H1 (cell line): ENCODE data around the gene GHRHR. TPM values are rescaled to one million over a fixed set of nuclear protein-coding genes. Genes with fewer than 3 reads are reported as not detected.

ENCODE experiments used
- CTCF ChIA-PET: fragments of 300-600 bp; sonication (Branson Sonifier 250); formaldehyde crosslinking; loops from one replicate; lab custom pipeline; 2021; ENCODE audit not compliant: partially characterized antibody; lab: Charles Lee
- POLR2A ChIA-PET: fragments of 300-600 bp; sonication (Branson Sonifier 250); formaldehyde crosslinking; loops from one replicate; lab custom pipeline; 2021; ENCODE audit warnings: inconsistent platforms; ENCODE audit not compliant: partially characterized antibody; lab: Charles Lee
- DNase-seq, 2 experiments: peaks; one replicate each; pipeline versions ENCODE4 v3.0.0 to v3.0.0-alpha.2; 2010 to 2022; ENCODE audit warnings: low spot score in 2 of 2, low read depth in 1 of 2, mixed read lengths in 1 of 2
- FAIRE-seq: peaks from 2 replicates; lab custom pipeline; 2011; peaks lifted over from hg19 to GRCh38; lab: Jason Lieb, UNC
- H2AFZ ChIP-seq: 2 replicates; pipeline ENCODE4 v1.8.1; 2012; ENCODE audit warnings: low read length, inconsistent platforms
- H2AK5ac ChIP-seq: 2 replicates; pipeline ENCODE4 v1.6.1; 2013; ENCODE audit warnings: low read depth, low read length
- H2BK120ac ChIP-seq: replicated peaks from 2 replicates; pipeline ENCODE3; 2013; ENCODE audit warnings: low read depth, low read length, inconsistent platforms
- H2BK12ac ChIP-seq: 2 replicates; pipeline ENCODE4 v1.6.1; 2013; ENCODE audit warnings: low read depth, low read length
- H2BK15ac ChIP-seq: 2 replicates; pipeline ENCODE4 v1.6.1; 2013; ENCODE audit warnings: low read length
- H2BK20ac ChIP-seq: 2 replicates; pipeline ENCODE4 v1.6.1; 2013; ENCODE audit warnings: low read length
- H2BK5ac ChIP-seq: 2 replicates; pipeline ENCODE4 v1.6.1; 2013; ENCODE audit warnings: low read depth, low read length
- H3K14ac ChIP-seq: 2 replicates; pipeline ENCODE4 v1.6.1; 2013; ENCODE audit warnings: inconsistent platforms; ENCODE audit not compliant: insufficient read length
- H3K18ac ChIP-seq: 2 replicates; pipeline ENCODE4 v1.6.1; 2013; ENCODE audit warnings: low read length; ENCODE audit errors: extremely low read depth
- H3K23ac ChIP-seq: 2 replicates; pipeline ENCODE4 v1.6.1; 2013; ENCODE audit warnings: inconsistent platforms; ENCODE audit not compliant: insufficient read length
- H3K23me2 ChIP-seq: 2 replicates; pipeline ENCODE4 v1.6.1; 2013; ENCODE audit warnings: low read depth, low read length
- H3K27ac ChIP-seq: 2 replicates; pipeline ENCODE4 v1.6.1; 2011; ENCODE audit warnings: low read depth, low read length, inconsistent platforms
- H3K27me3 ChIP-seq, 4 experiments: replicated peaks in 1 of 4; 1 replicate in 1 of 4; 2 replicates in 3 of 4; pipeline versions ENCODE4 v1.6.1 to v1.8.1; 2011 to 2013; ENCODE audit warnings: low read length in 3 of 4, mild to moderate bottlenecking in 3 of 4, inconsistent platforms in 2 of 4, mixed read lengths in 2 of 4, moderate library complexity in 1 of 4; ENCODE audit not compliant: control insufficient read depth in 3 of 4, insufficient read depth in 3 of 4; ENCODE audit errors: extremely low read depth in 1 of 4
- H3K36me3 ChIP-seq, 4 experiments: 2 replicates each; pipeline versions ENCODE4 v1.6.1 to v1.8.1; 2011 to 2013; ENCODE audit warnings: mild to moderate bottlenecking in 4 of 4, low read length in 3 of 4, moderate library complexity in 2 of 4, control low read depth in 1 of 4, inconsistent platforms in 1 of 4; ENCODE audit not compliant: insufficient read depth in 4 of 4, control insufficient read depth in 2 of 4
- H3K4ac ChIP-seq: replicated peaks from 2 replicates; pipeline ENCODE3; 2013; ENCODE audit warnings: low read length, low read depth, mixed read lengths, inconsistent platforms; ENCODE audit not compliant: insufficient read length
- H3K4me1 ChIP-seq, 4 experiments: replicated peaks in 1 of 4; 1 replicate in 1 of 4; 2 replicates in 3 of 4; pipeline versions ENCODE4 v1.6.1 to v1.8.1; 2011 to 2013; ENCODE audit warnings: low read length in 3 of 4, inconsistent platforms in 2 of 4, mixed read lengths in 1 of 4; ENCODE audit not compliant: insufficient read depth in 4 of 4, control insufficient read depth in 3 of 4
- H3K4me2 ChIP-seq, 2 experiments: 2 replicates each; pipeline versions ENCODE4 v1.6.1 to v1.8.1; 2011 to 2013; ENCODE audit warnings: low read depth in 2 of 2, low read length in 2 of 2, control low read depth in 1 of 2, inconsistent platforms in 1 of 2, mild to moderate bottlenecking in 1 of 2; ENCODE audit not compliant: insufficient read depth in 1 of 2
- H3K4me3 ChIP-seq, 4 experiments: fragments of 200-600, 300-600 bp in 1 of 4; sonication (generic), shearing (Covaris generic), sonication (Bioruptor Twin) in 1 of 4; 2 replicates each; pipeline versions ENCODE4 v1.5.1 to v1.8.1; 2011 to 2016; ENCODE audit warnings: low read length in 4 of 4, low read depth in 3 of 4, control low read depth in 2 of 4, inconsistent platforms in 2 of 4, mild to moderate bottlenecking in 2 of 4, mixed read lengths in 1 of 4, moderate library complexity in 1 of 4; ENCODE audit not compliant: insufficient read depth in 2 of 4; ENCODE audit errors: extremely low read depth in 1 of 4
- H3K56ac ChIP-seq: replicated peaks from 2 replicates; pipeline ENCODE3; 2013; ENCODE audit warnings: low read depth, mild to moderate bottlenecking, mixed read lengths, low read length, inconsistent platforms; ENCODE audit not compliant: insufficient read length
- H3K79me1 ChIP-seq: 2 replicates; pipeline ENCODE4 v1.6.1; 2013; ENCODE audit warnings: low read depth, low read length, control low read depth
- H3K79me2 ChIP-seq, 2 experiments: 2 replicates each; pipeline versions ENCODE4 v1.6.1 to v1.8.1; 2012 to 2013; ENCODE audit warnings: low read length in 2 of 2, mild to moderate bottlenecking in 2 of 2, inconsistent platforms in 1 of 2; ENCODE audit not compliant: insufficient read depth in 2 of 2, control insufficient read depth in 1 of 2
- H3K9ac ChIP-seq, 4 experiments: replicated peaks in 1 of 4; 1 replicate in 1 of 4; 2 replicates in 3 of 4; pipeline versions ENCODE4 v1.6.1 to v1.8.1; 2011 to 2013; ENCODE audit warnings: low read depth in 3 of 4, low read length in 3 of 4, control low read depth in 2 of 4, mild to moderate bottlenecking in 2 of 4, moderate library complexity in 2 of 4, inconsistent platforms in 1 of 4; ENCODE audit errors: extremely low read depth in 1 of 4
- H3K9me3 ChIP-seq, 2 experiments: 2 replicates each; pipeline versions ENCODE4 v1.6.1 to v1.8.1; 2012 to 2013; ENCODE audit warnings: mild to moderate bottlenecking in 2 of 2, moderate library complexity in 2 of 2, control low read depth in 1 of 2, inconsistent platforms in 1 of 2, low read depth in 1 of 2, low read length in 1 of 2, mixed read lengths in 1 of 2; ENCODE audit not compliant: insufficient read depth in 2 of 2
- H4K20me1 ChIP-seq, 2 experiments: replicated peaks in 1 of 2; 2 replicates each; pipeline versions ENCODE3 to v1.8.1; 2011 to 2013; ENCODE audit warnings: inconsistent platforms in 2 of 2, low read length in 2 of 2, mild to moderate bottlenecking in 1 of 2; ENCODE audit not compliant: insufficient read depth in 2 of 2, control insufficient read depth in 1 of 2
- H4K5ac ChIP-seq: 2 replicates; pipeline ENCODE4 v1.6.1; 2013; ENCODE audit warnings: low read length, low read depth, mixed read lengths, inconsistent platforms; ENCODE audit not compliant: insufficient read length
- H4K8ac ChIP-seq: 2 replicates; pipeline ENCODE4 v1.8.0; 2013; ENCODE audit warnings: mild to moderate bottlenecking, moderate library complexity, low read length, inconsistent platforms; ENCODE audit not compliant: insufficient read depth; ENCODE audit errors: extremely low read depth
- H4K91ac ChIP-seq: replicated peaks from 2 replicates; pipeline ENCODE3; 2013; ENCODE audit warnings: low read length, mixed read lengths, inconsistent platforms; ENCODE audit not compliant: insufficient read length
- CBX5 ChIP-seq: fragments of 300-800, 300-1000 bp; sonication (generic); IDR thresholded peaks from 2 replicates; pipeline ENCODE4 v1.7.1; 2016; ENCODE audit warnings: antibody characterized with exemption, low read length, low read depth
- EP300 ChIP-seq, 2 experiments: IDR thresholded peaks; 1 replicate in 1 of 2; 2 replicates in 1 of 2; pipeline ENCODE4 v1.6.1; 2011 to 2012; ENCODE audit warnings: low read depth in 2 of 2, low read length in 2 of 2, mild to moderate bottlenecking in 2 of 2, borderline replicate concordance in 1 of 2, inconsistent platforms in 1 of 2, moderate library complexity in 1 of 2
- KDM1A ChIP-seq: fragments of 200-600, 300-600 bp; sonication (generic); IDR thresholded peaks from 2 replicates; pipeline ENCODE4 v1.7.1; 2016; ENCODE audit warnings: mild to moderate bottlenecking, low read length, borderline replicate concordance
- POLR2A ChIP-seq, 2 experiments: IDR thresholded peaks; 1 replicate in 1 of 2; 2 replicates in 1 of 2; pipeline ENCODE4 v1.6.1; 2011; ENCODE audit warnings: low read depth in 2 of 2, low read length in 2 of 2, mild to moderate bottlenecking in 2 of 2; ENCODE audit errors: control extremely low read depth in 1 of 2
- POU5F1 ChIP-seq: IDR thresholded peaks from 2 replicates; pipeline ENCODE4 v1.6.1; 2011; ENCODE audit warnings: low read depth, mild to moderate bottlenecking, low read length, moderate library complexity
- RNF2 ChIP-seq: fragments of 200-900, 300-1000 bp; sonication (generic); IDR thresholded peaks from 2 replicates; pipeline ENCODE4 v1.7.1; 2016; ENCODE audit warnings: borderline replicate concordance, low read depth, mild to moderate bottlenecking, antibody characterized with exemption, low read length; ENCODE audit not compliant: poor library complexity, severe bottlenecking; ENCODE audit errors: missing control alignments
- RXRA ChIP-seq: IDR thresholded peaks from 2 replicates; pipeline ENCODE4 v1.6.1; 2011; ENCODE audit warnings: low read depth, mild to moderate bottlenecking, low read length, moderate library complexity; ENCODE audit not compliant: insufficient read depth
- SIX5 ChIP-seq: IDR thresholded peaks from 2 replicates; pipeline ENCODE4 v1.6.1; 2011; ENCODE audit warnings: mild to moderate bottlenecking, low read depth, low read length
- SP2 ChIP-seq: IDR thresholded peaks from 2 replicates; pipeline ENCODE4 v1.6.1; 2012; ENCODE audit warnings: mild to moderate bottlenecking, low read length, inconsistent platforms
- SRF ChIP-seq: IDR thresholded peaks from 2 replicates; pipeline ENCODE4 v1.6.1; 2011; ENCODE audit warnings: mild to moderate bottlenecking, low read depth, low read length, moderate library complexity
- TBP ChIP-seq: IDR thresholded peaks from 2 replicates; pipeline ENCODE4 v1.6.1; 2011; ENCODE audit warnings: low read depth, low read length, improper control_type of control experiment
- WGBS, 2 experiments: shearing (Covaris generic) in 1 of 2; methylation state at CpG; one replicate each; pipeline versions ENCODE4 v1.1.6 to v1.1.7; 2013 to 2015; ENCODE audit warnings: low lambda C conversion rate in 2 of 2, mixed read lengths in 2 of 2, inconsistent platforms in 1 of 2, low coverage in 1 of 2, missing lambda C conversion rate in 1 of 2; ENCODE audit not compliant: insufficient replicate concordance in 2 of 2, insufficient coverage in 1 of 2, insufficient read length in 1 of 2; ENCODE audit errors: extremely low coverage in 1 of 2, missing lambda C conversion rate in 1 of 2; 5-methylcytosine and 5-hydroxymethylcytosine counted together
- polyA plus RNA-seq, 7 experiments: library from polyadenylated mRNA; depleted of rRNA in 3 of 7; stranded (reverse) in 5 of 7; unstranded in 2 of 7; fragments of >200 nt in 5 of 7; fragments of 200-250 nt in 2 of 7; gene quantifications; 1 replicate in 5 of 7; 2 replicates in 1 of 7; 4 replicates in 1 of 7; pipeline versions ENCODE4 v1.2.1 to v1.2.3, GENCODE V29; 2011 to 2013; ENCODE audit warnings: missing spikeins in 2 of 7, mixed read lengths in 2 of 7
- total RNA-seq: library from RNA; stranded (reverse); fragmentation: NEBNext Ultra II Directional; extraction: Animal tissue kit (Norgen Biotek cat#: 25700); gene quantifications from 2 replicates; pipeline ENCODE4 v1.2.1, GENCODE V29; 2021

Gene GHRHR
- total and polyA plus RNA-seq, 2 of the 8 experiments (the other 6 are each of a cell fraction or from before 2014, with no cell fraction given), result 0.60 to 6.5 TPM

GRCh38 chr7:30994206-30995100, 30.7 kb downstream of the GHRHR start:
- no peaks in the 10 kb centered on the region for H3K79me1 ChIP-seq
- CTCF ChIA-PET, result interaction anchor here (1.4 to 18.9 kb wide), 8 partner anchors 11 to 130 kb away, joined by 3 to 517 read pairs (median 8); no protein-coding TSS in a partner anchor
- no peaks in the 10 kb centered on the region for H3K79me2 ChIP-seq
- no peak overlapping the region for H3K14ac ChIP-seq
- no peak overlapping the region for H4K91ac ChIP-seq
- H3K4ac ChIP-seq, result no peak overlapping the region
- no peaks in the 10 kb centered on the region for H3K27me3 ChIP-seq
- H3K56ac ChIP-seq, result no peak overlapping the region
- no peak overlapping the region for H2AK5ac ChIP-seq
- H4K8ac ChIP-seq, result no peak overlapping the region
- H3K27ac ChIP-seq, result no peak overlapping the region
- no peak overlapping the region for H2BK20ac ChIP-seq
- DNase-seq (no peak), FAIRE-seq (no peak)
- H4K20me1 ChIP-seq, result no peaks in the 10 kb centered on the region
- no peak overlapping the region for H3K4me3 ChIP-seq
- H2BK5ac ChIP-seq, result no peak overlapping the region
- H2BK120ac ChIP-seq, result no peak overlapping the region
- H3K23ac ChIP-seq, result no peak overlapping the region
- H2AFZ ChIP-seq, result no peak overlapping the region
- no peak overlapping the region for H3K4me2 ChIP-seq
- H3K9me3 ChIP-seq, result peaks cover 2 to 9% of the 10 kb centered on the region in 2 experiments; a peak in 1 of 4 replicates
- 93% methylated on average over 39 of the region's 39 CpGs; no CpG with 5 or more reads in 1 of the 2 experiments for WGBS, 2 experiments
- POLR2A ChIA-PET, result interaction anchor here (1.3 to 1.8 kb wide), 2 partner anchors 8 to 135 kb away, joined by 3 to 6 read pairs; no protein-coding TSS in a partner anchor
- H3K4me1 ChIP-seq, result peaks cover 0 to 7% (median 2%) of the 10 kb centered on the region in 4 experiments; a peak in 3 of 7 replicates
- no peaks in the 10 kb centered on the region; a peak in 1 of 8 replicates for H3K36me3 ChIP-seq
- H3K9ac ChIP-seq, result no peak overlapping the region
- no peak overlapping the region for H4K5ac ChIP-seq
- no peak overlapping the region for H3K18ac ChIP-seq
- H2BK12ac ChIP-seq, result no peak overlapping the region
- no peaks in the 10 kb centered on the region; the same call in 1 of the 2 replicates for H3K23me2 ChIP-seq
- no peak overlapping the region for H2BK15ac ChIP-seq
- TF ChIP-seq SRF (no peak), EP300 (IDR thresholded peaks at IDR 0.05; ENCODE audit: borderline replicate concordance in 1 of 2, low read depth in 2 of 2, low read length in 2 of 2) (no peak), SIX5 (no peak), POLR2A (IDR thresholded peaks at IDR 0.05; ENCODE audit: control extremely low read depth in 1 of 2, low read depth in 2 of 2, low read length in 2 of 2) (no peak), SP2 (no peak), KDM1A (no peak), POU5F1 (no peak), RXRA (no peak), RNF2 (no peak), TBP (no peak), CBX5 (no peak)
